K562 (cell line): Measurements from ENCODE around the gene CCDC175. TPM values are rescaled to one million over a fixed set of nuclear protein-coding genes. Genes with fewer than 3 reads are reported as not detected.

Source experiments
- ARHGAP35 ChIP-seq: fragments of 450-650 bp; IDR thresholded peaks from 2 replicates; pipeline ENCODE4 v1.6.1; 2018; ENCODE audit not compliant: partially characterized antibody
- ATF1 ChIP-seq, 2 experiments: fragments of 450-650 bp in 1 of 2; IDR thresholded peaks; 2 replicates each; pipeline ENCODE4 v1.6.1; 2016; ENCODE audit warnings: missing compliant biosample characterization in 1 of 2, missing genetic modification characterization in 1 of 2
- FIP1L1 ChIP-seq: fragments of 200-400 bp; formaldehyde crosslinking; IDR thresholded peaks from 2 replicates; pipeline ENCODE4 v1.6.1; 2018; ENCODE audit warnings: mild to moderate bottlenecking, low read depth, low read length; ENCODE audit not compliant: poor library complexity, severe bottlenecking
- HDAC8 ChIP-seq: fragments of 450-650 bp; IDR thresholded peaks from 2 replicates; pipeline ENCODE4 v1.6.1; 2016; ENCODE audit warnings: mild to moderate bottlenecking, missing genetic modification characterization, moderate library complexity, missing compliant biosample characterization
- MEIS2 ChIP-seq: fragments of 450-650 bp; IDR thresholded peaks from 2 replicates; pipeline ENCODE4 v1.6.1; 2014; ENCODE audit warnings: mild to moderate bottlenecking; ENCODE audit not compliant: partially characterized antibody
- NONO ChIP-seq, 2 experiments: fragments of 200-400 bp in 1 of 2; fragments of 450-650 bp in 1 of 2; formaldehyde crosslinking in 1 of 2; IDR thresholded peaks; 2 replicates each; pipeline ENCODE4 v1.6.1; 2017; ENCODE audit warnings: low read depth in 2 of 2, mild to moderate bottlenecking in 2 of 2, moderate library complexity in 2 of 2, low read length in 1 of 2
- PCBP1 ChIP-seq: fragments of 200-400 bp; formaldehyde crosslinking; IDR thresholded peaks from 2 replicates; pipeline ENCODE4 v1.6.1; 2018; ENCODE audit warnings: mild to moderate bottlenecking, low read depth, low read length; ENCODE audit not compliant: poor library complexity, severe bottlenecking
- RAD21 ChIP-seq, 2 experiments: fragments of 250-450 bp in 1 of 2; fragments of 450-650 bp in 1 of 2; sonication (Bioruptor Pico) in 1 of 2; formaldehyde crosslinking in 1 of 2; IDR thresholded peaks in 1 of 2; conservative IDR thresholded peaks in 1 of 2; 2 replicates each; pipeline versions ENCODE4 v1.4.0 to v1.8.0; 2020 to 2022; ENCODE audit warnings: mild to moderate bottlenecking in 2 of 2, moderate library complexity in 1 of 2
- RBM15 ChIP-seq: fragments of 200-400 bp; formaldehyde crosslinking; IDR thresholded peaks from 2 replicates; pipeline ENCODE4 v1.6.1; 2018; ENCODE audit warnings: mild to moderate bottlenecking, low read length, moderate library complexity; ENCODE audit not compliant: insufficient read depth
- RCOR1 ChIP-seq, 2 experiments: IDR thresholded peaks; 2 replicates each; pipeline ENCODE4 v1.6.1; 2012; ENCODE audit warnings: low read depth in 2 of 2, low read length in 2 of 2, borderline replicate concordance in 1 of 2, improper control_type of control experiment in 1 of 2
- SIN3A ChIP-seq, 2 experiments: fragments of 150-350 bp in 1 of 2; IDR thresholded peaks; 2 replicates each; pipeline ENCODE4 v1.6.1; 2011 to 2016; ENCODE audit warnings: borderline replicate concordance in 2 of 2, low read depth in 2 of 2, low read length in 2 of 2, mild to moderate bottlenecking in 2 of 2, moderate library complexity in 2 of 2; ENCODE audit not compliant: control insufficient read depth in 1 of 2
- ZNF584 ChIP-seq: fragments of 200-800 bp; sonication (Bioruptor generic); IDR thresholded peaks from 2 replicates; pipeline ENCODE4 v1.6.1; 2016; ENCODE audit warnings: low read depth, mild to moderate bottlenecking, missing genetic modification characterization, missing compliant biosample characterization
- ZNF639 ChIP-seq, 2 experiments: fragments of 200-800 bp in 1 of 2; sonication (Bioruptor generic) in 1 of 2; sonication (generic) in 1 of 2; formaldehyde crosslinking in 1 of 2; IDR thresholded peaks in 1 of 2; conservative IDR thresholded peaks in 1 of 2; 2 replicates each; pipeline versions ENCODE4 v1.5.0 to v1.6.1; 2016 to 2020; ENCODE audit warnings: missing compliant biosample characterization in 1 of 2, missing genetic modification characterization in 1 of 2, missing genetic modification reagents in 1 of 2
- polyA plus RNA-seq, 8 experiments: library from polyadenylated mRNA; depleted of rRNA in 4 of 8; stranded (reverse) in 5 of 8; unstranded in 3 of 8; fragments of >200 nt; fragmentation: Nextera tagmentation in 2 of 8; fragmentation: Illumina TruSeq in 1 of 8; extraction: Ambion mirVana in 2 of 8; extraction: Trizol in 1 of 8; gene quantifications; 2 replicates each; pipeline versions ENCODE4 v1.2.1 to v1.2.3, GENCODE V29; 2011 to 2014; ENCODE audit warnings: inconsistent platforms in 1 of 8, missing spikeins in 1 of 8
- total RNA-seq, 7 experiments: library from RNA; depleted of rRNA in 6 of 7; stranded (reverse); fragments of >200 nt in 6 of 7; fragmentation: Illumina TruSeq in 2 of 7; extraction: Trizol in 2 of 7; gene quantifications; 2 replicates each; pipeline versions ENCODE4 v1.2.1 to v1.2.3, GENCODE V29; 2011 to 2021; ENCODE audit warnings: low replicate concordance in 1 of 7
- TF ChIP-seq, protein P1 (sequence below): fragments of 450-650 bp; IDR thresholded peaks from one replicate; pipeline ENCODE4 v1.6.1; 2018; ENCODE audit warnings: mild to moderate bottlenecking, moderate library complexity; ENCODE audit not compliant: partially characterized antibody
- TF ChIP-seq, protein P2 (sequence below): conservative IDR thresholded peaks from 2 replicates; pipeline ENCODE4 v1.6.1; 2011; ENCODE audit warnings: low read depth, mild to moderate bottlenecking, low read length; ENCODE audit not compliant: control insufficient read depth
- TF ChIP-seq, protein P3 (sequence below): fragments of 250-450 bp; sonication (Bioruptor Pico); IDR thresholded peaks from 2 replicates; pipeline ENCODE4 v1.4.0; 2020; ENCODE audit warnings: mild to moderate bottlenecking

CCDC175 gene
- total and polyA plus RNA-seq, 9 of the 15 experiments (the other 6 are each of a cell fraction or from before 2014, with no cell fraction given) = not detected

DNA sequence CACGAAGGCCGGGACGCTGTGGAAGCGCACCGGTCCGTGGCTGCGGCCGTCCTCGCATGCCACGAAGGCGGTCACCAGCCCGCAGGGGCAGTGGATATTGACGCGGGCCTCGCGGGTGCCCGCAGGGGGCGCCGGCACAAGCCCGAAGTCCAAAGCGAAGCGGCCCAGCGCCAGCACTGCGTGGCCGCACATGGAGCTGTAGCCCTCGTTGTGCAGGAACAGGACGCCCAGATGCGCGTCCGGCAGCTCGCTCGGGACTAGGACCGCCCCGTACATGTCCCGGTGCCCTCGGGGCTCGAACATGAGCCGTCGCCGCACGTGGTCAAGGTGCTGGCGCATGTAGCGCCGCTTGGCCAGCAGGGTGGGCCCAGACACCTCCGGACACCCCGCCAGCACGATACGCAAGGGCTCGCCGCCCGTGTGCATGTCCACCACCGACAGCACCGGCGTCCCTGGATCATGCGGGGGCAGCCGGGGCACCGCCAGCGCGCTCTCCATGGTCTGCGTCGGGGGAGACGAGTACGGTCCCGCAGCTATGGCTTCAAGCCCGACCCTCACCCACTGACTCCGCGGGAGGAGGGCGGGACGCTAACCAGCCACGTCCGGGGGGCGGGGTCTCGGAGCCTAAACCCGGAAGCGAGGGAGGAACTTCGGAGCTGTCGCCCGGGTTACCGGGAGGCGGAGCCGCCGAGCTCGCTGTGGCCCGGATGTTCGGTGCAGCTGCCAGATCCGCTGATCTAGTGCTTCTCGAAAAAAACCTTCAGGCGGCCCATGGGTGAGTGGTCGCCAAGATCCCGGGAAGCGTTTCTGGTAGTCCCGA is 92.6 kb downstream of the CCDC175 start, which contains the start of the genes JKAMP and L3HYPDH (continued):
- TF ChIP-seq MEIS2 = no peak
- TF ChIP-seq, protein P1, sequence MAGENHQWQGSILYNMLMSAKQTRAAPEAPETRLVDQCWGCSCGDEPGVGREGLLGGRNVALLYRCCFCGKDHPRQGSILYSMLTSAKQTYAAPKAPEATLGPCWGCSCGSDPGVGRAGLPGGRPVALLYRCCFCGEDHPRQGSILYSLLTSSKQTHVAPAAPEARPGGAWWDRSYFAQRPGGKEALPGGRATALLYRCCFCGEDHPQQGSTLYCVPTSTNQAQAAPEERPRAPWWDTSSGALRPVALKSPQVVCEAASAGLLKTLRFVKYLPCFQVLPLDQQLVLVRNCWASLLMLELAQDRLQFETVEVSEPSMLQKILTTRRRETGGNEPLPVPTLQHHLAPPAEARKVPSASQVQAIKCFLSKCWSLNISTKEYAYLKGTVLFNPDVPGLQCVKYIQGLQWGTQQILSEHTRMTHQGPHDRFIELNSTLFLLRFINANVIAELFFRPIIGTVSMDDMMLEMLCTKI = no peak
- TF ChIP-seq, protein P2, sequence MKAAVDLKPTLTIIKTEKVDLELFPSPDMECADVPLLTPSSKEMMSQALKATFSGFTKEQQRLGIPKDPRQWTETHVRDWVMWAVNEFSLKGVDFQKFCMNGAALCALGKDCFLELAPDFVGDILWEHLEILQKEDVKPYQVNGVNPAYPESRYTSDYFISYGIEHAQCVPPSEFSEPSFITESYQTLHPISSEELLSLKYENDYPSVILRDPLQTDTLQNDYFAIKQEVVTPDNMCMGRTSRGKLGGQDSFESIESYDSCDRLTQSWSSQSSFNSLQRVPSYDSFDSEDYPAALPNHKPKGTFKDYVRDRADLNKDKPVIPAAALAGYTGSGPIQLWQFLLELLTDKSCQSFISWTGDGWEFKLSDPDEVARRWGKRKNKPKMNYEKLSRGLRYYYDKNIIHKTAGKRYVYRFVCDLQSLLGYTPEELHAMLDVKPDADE = 0 out of 2 replicates have a peak, but pooled peaks have one; percentile 32
- peak in 1 of 2 experiments; percentile 12; a peak in 1 of 4 replicates for TF ChIP-seq RAD21 (CRISPR knock-in tag; conservative IDR thresholded peaks at IDR 0.05 in 1 of 2, IDR thresholded peaks at IDR 0.05 in 1 of 2)
- TF ChIP-seq RBM15 = no peak
- TF ChIP-seq RCOR1 (IDR thresholded peaks at IDR 0.05; ENCODE audit: borderline replicate concordance in 1 of 2, low read depth in 2 of 2, low read length in 2 of 2) = no peak
- no peak for TF ChIP-seq PCBP1
- TF ChIP-seq HDAC8 = no peak
- no peak for TF ChIP-seq ATF1 (CRISPR knock-in tag; IDR thresholded peaks at IDR 0.05)
- TF ChIP-seq ATF1 (tag; IDR thresholded peaks at IDR 0.05) = peak; percentile 77
- TF ChIP-seq SIN3A (IDR thresholded peaks at IDR 0.05; ENCODE audit: borderline replicate concordance in 2 of 2, control insufficient read depth in 1 of 2, low read depth in 2 of 2, low read length in 2 of 2) = peak in 1 of 2 experiments; percentile 11; a peak in 1 of 4 replicates
- no peak for TF ChIP-seq FIP1L1
- TF ChIP-seq ZNF639 (CRISPR knock-in tag; conservative IDR thresholded peaks at IDR 0.05 in 1 of 2, IDR thresholded peaks at IDR 0.05 in 1 of 2) = peak in 1 of 2 experiments; percentile 30; a peak in 1 of 4 replicates
- TF ChIP-seq, protein P3, sequence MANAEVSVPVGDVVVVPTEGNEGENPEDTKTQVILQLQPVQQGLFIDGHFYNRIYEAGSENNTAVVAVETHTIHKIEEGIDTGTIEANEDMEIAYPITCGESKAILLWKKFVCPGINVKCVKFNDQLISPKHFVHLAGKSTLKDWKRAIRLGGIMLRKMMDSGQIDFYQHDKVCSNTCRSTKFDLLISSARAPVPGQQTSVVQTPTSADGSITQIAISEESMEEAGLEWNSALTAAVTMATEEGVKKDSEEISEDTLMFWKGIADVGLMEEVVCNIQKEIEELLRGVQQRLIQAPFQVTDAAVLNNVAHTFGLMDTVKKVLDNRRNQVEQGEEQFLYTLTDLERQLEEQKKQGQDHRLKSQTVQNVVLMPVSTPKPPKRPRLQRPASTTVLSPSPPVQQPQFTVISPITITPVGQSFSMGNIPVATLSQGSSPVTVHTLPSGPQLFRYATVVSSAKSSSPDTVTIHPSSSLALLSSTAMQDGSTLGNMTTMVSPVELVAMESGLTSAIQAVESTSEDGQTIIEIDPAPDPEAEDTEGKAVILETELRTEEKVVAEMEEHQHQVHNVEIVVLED (CRISPR knock-in tag) = peak; percentile 36; the same call in 1 of the 2 replicates
- TF ChIP-seq ARHGAP35 = no peak
- TF ChIP-seq ZNF584 (CRISPR knock-in tag) = peak; percentile 63; the same call in 1 of the 2 replicates
- peak in 1 of 2 experiments; percentile 53; a peak in 2 of 4 replicates for TF ChIP-seq NONO (IDR thresholded peaks at IDR 0.05; ENCODE audit: low read depth in 2 of 2, low read length in 1 of 2)
